Measurements from ENCODE around the gene DHRS13. TPM values are rescaled to one million over a fixed set of nuclear protein-coding genes. Genes with fewer than 3 reads are reported as not detected.
A peak's percentile ranks its signal among the peaks of the same experiment; 100 is the strongest.

Gene DHRS13
- polyA plus RNA-seq, 1 donor (not counting 4 experiments of a cell fraction or from before 2014, with no cell fraction given): 3.4 TPM

- Histone ChIP-seq H3K36me3 (ENCODE audit: control insufficient read depth in 2 of 2, extremely low read depth in 1 of 2, insufficient read depth in 2 of 2, low read length in 2 of 2) (peaks cover 2 to 6% of the 10 kb centered on the region in 2 experiments), H3K4me3 (ENCODE audit: control insufficient read depth in 2 of 3, extremely low read depth in 1 of 3, insufficient read depth in 2 of 3, low read depth in 1 of 3, low read length in 3 of 3) (peak overlapping the region in 2 of 3 experiments; percentile 87 to 88), H3K9ac (ENCODE audit: control insufficient read depth, extremely low read depth, insufficient read depth, low read length) (no peak overlapping the region), H3K79me2 (ENCODE audit: control insufficient read depth, insufficient read depth, low read length) (peaks cover 81% of the 10 kb centered on the region), H3K27ac (ENCODE audit: control insufficient read depth, insufficient read depth, low read length) (peak overlapping the region; percentile 85), H3K9me1 (ENCODE audit: control insufficient read depth, extremely low read depth, insufficient read depth, low read length) (no peaks in the 10 kb centered on the region), H3K4me1 (ENCODE audit: control insufficient read depth, extremely low read depth, insufficient read depth, low read length) (peaks cover 42% of the 10 kb centered on the region), H3K4me2 (ENCODE audit: control insufficient read depth, extremely low read depth, insufficient read depth, low read depth, low read length) (peak overlapping the region; percentile 81), H2AFZ (ENCODE audit: control insufficient read depth, low read length) (no peak overlapping the region), H3K9me3 (ENCODE audit: control insufficient read depth, low read depth, low read length) (no peaks in the 10 kb centered on the region), H4K20me1 (ENCODE audit: control insufficient read depth, extremely low read depth, insufficient read depth, low read length) (no peaks in the 10 kb centered on the region), H3K27me3 (ENCODE audit: control insufficient read depth, extremely low read depth, insufficient read depth, low read length) (no peaks in the 10 kb centered on the region)
- TF ChIP-seq EZH2 (IDR thresholded peaks at IDR 0.05; ENCODE audit: low read length) (no peak), CTCF (optimal IDR thresholded peaks at IDR 0.05 in 1 of 3, IDR thresholded peaks at IDR 0.05 in 1 of 3, conservative IDR thresholded peaks at IDR 0.05 in 1 of 3; ENCODE audit: extremely low read depth in 1 of 3, insufficient read depth in 2 of 3, low read length in 3 of 3) (no peak)
- FAIRE-seq (no peak), DNase-seq (ENCODE audit: low read depth, low spot score) (no peak)
- dilution Hi-C loops (cut with MboI; ENCODE audit: extremely low pct_ligation_motif_present, low sequenced_read_pairs): no loop called here
Observed at GRCh38 chr17:28947639-28948038, 44.8 kb upstream of the DHRS13 start.

- H3K27ac ChIP-seq (ENCODE audit: control insufficient read depth, insufficient read depth, low read length): peak overlapping the region; percentile 65
- H3K9ac ChIP-seq (ENCODE audit: control insufficient read depth, extremely low read depth, insufficient read depth, low read length): peak overlapping the region; percentile 23
- no peak overlapping the region for H2AFZ ChIP-seq (ENCODE audit: control insufficient read depth, low read length)
- no peaks in the 10 kb centered on the region for H3K9me3 ChIP-seq (ENCODE audit: control insufficient read depth, low read depth, low read length)
- DNase-seq (ENCODE audit: low read depth, low spot score) (no peak), FAIRE-seq (peak; percentile 67)
- peaks cover 4 to 6% of the 10 kb centered on the region in 2 experiments for H3K36me3 ChIP-seq (ENCODE audit: control insufficient read depth in 2 of 2, extremely low read depth in 1 of 2, insufficient read depth in 2 of 2, low read length in 2 of 2)
- peaks cover 93% of the 10 kb centered on the region for H3K79me2 ChIP-seq (ENCODE audit: control insufficient read depth, insufficient read depth, low read length)
- no peaks in the 10 kb centered on the region for H3K27me3 ChIP-seq (ENCODE audit: control insufficient read depth, extremely low read depth, insufficient read depth, low read length)
- no peaks in the 10 kb centered on the region for H3K9me1 ChIP-seq (ENCODE audit: control insufficient read depth, extremely low read depth, insufficient read depth, low read length)
- peaks cover 40% of the 10 kb centered on the region for H3K4me1 ChIP-seq (ENCODE audit: control insufficient read depth, extremely low read depth, insufficient read depth, low read length)
- no peak overlapping the region for H3K4me3 ChIP-seq (ENCODE audit: control insufficient read depth in 2 of 3, extremely low read depth in 1 of 3, insufficient read depth in 2 of 3, low read depth in 1 of 3, low read length in 3 of 3)
- no peaks in the 10 kb centered on the region for H4K20me1 ChIP-seq (ENCODE audit: control insufficient read depth, extremely low read depth, insufficient read depth, low read length)
- dilution Hi-C loops (cut with MboI; ENCODE audit: extremely low pct_ligation_motif_present, low sequenced_read_pairs): no loop called here
- peak overlapping the region; percentile 2 for H3K4me2 ChIP-seq (ENCODE audit: control insufficient read depth, extremely low read depth, insufficient read depth, low read depth, low read length)
- no peak for TF ChIP-seq EZH2 (IDR thresholded peaks at IDR 0.05; ENCODE audit: low read length)
- TF ChIP-seq CTCF (optimal IDR thresholded peaks at IDR 0.05 in 1 of 3, IDR thresholded peaks at IDR 0.05 in 1 of 3, conservative IDR thresholded peaks at IDR 0.05 in 1 of 3; ENCODE audit: extremely low read depth in 1 of 3, insufficient read depth in 2 of 3, low read length in 3 of 3): no peak
Observed at GRCh38 chr17:28946239-28946638, 43.4 kb upstream of the DHRS13 start.

All from keratinocyte (primary cell).